Tibial nerve (tissue), 4 donors: ENCODE results near the gene DGLUCY. TPM values are rescaled to one million over a fixed set of nuclear protein-coding genes. Genes with fewer than 3 reads are reported as not detected.
"Not testable (repeated sequence)": the region's sequence is repeated elsewhere in the genome, so short reads cannot be mapped to it uniquely, and the experiment has no call there.

Experiments
- DNase-seq, 2 donors: peaks; one replicate each; pipeline ENCODE4 v3.0.0-alpha.2; 2019; ENCODE audit warnings: low spot score in 2 of 2
- H3K27ac ChIP-seq, 4 donors: fragments of 200-600 bp; sonication (generic) in 3 of 4; one replicate each; pipeline ENCODE4 v1.5.1; 2017 to 2019; ENCODE audit warnings: mild to moderate bottlenecking in 1 of 4
- H3K27me3 ChIP-seq, 2 donors: fragments of 200-600 bp; sonication (generic) in 1 of 2; one replicate each; pipeline versions ENCODE4 v1.5.1 to v1.6.0; 2017 to 2019
- H3K36me3 ChIP-seq, 3 donors: fragments of 200-600 bp; sonication (generic); one replicate each; pipeline ENCODE4 v1.5.1; 2018 to 2019
- H3K4me1 ChIP-seq, 4 donors: fragments of 200-600 bp; sonication (generic) in 3 of 4; one replicate each; pipeline ENCODE4 v1.5.1; 2017 to 2019
- H3K4me3 ChIP-seq, 4 donors: fragments of 200-600 bp; sonication (generic) in 3 of 4; one replicate each; pipeline ENCODE4 v1.5.1; 2017 to 2019; ENCODE audit warnings: mild to moderate bottlenecking in 1 of 4, moderate library complexity in 1 of 4
- H3K9me3 ChIP-seq, 4 donors: fragments of 200-600 bp; sonication (generic) in 3 of 4; one replicate each; pipeline ENCODE4 v1.5.1; 2017 to 2019
- CTCF ChIP-seq, 5 experiments: fragments of 200-600 bp in 3 of 5; fragments of 450-650 bp in 2 of 5; sonication (generic) in 3 of 5; IDR thresholded peaks; one replicate each; pipeline ENCODE4 v1.5.1; 2016 to 2019; ENCODE audit warnings: antibody characterized with exemption in 5 of 5, mild to moderate bottlenecking in 3 of 5, moderate library complexity in 2 of 5
- EP300 ChIP-seq, 2 donors: sonication (generic); formaldehyde crosslinking; IDR thresholded peaks; one replicate each; pipeline ENCODE4 v1.6.1; 2017; ENCODE audit warnings: antibody characterized with exemption in 2 of 2, mild to moderate bottlenecking in 1 of 2
- POLR2A ChIP-seq, 2 donors: fragments of 450-650 bp; IDR thresholded peaks; one replicate each; pipeline ENCODE4 v1.6.1; 2017; ENCODE audit warnings: antibody characterized with exemption in 2 of 2, mild to moderate bottlenecking in 2 of 2, moderate library complexity in 2 of 2
- WGBS, 2 donors: methylation state at CpG; one replicate each; pipeline ENCODE4 v1.1.5; 2018; 5-methylcytosine and 5-hydroxymethylcytosine counted together
- total RNA-seq, 4 donors: library from RNA; depleted of rRNA; stranded (reverse); fragments of >200 nt; gene quantifications; one replicate each; pipeline ENCODE4 v1.1.0, GENCODE V29; 2016

Gene DGLUCY
- total RNA-seq, 4 donors from 2014 or later: 41.6 to 55.5 (median 46.5) TPM

GRCh38 chr14:91075553-91075952 lies 38.3 kb upstream of the DGLUCY start:
- H3K9me3 ChIP-seq: peaks cover 0 to 5% (median 0%) of the 10 kb centered on the region in 4 donors
- no peak overlapping the region for H3K4me3 ChIP-seq
- no peaks in the 10 kb centered on the region for H3K4me1 ChIP-seq
- no peaks in the 10 kb centered on the region for H3K27me3 ChIP-seq
- WGBS, 2 donors: 94 to 97% methylated on average over 5 of the region's 5 CpGs
- TF ChIP-seq EP300 (IDR thresholded peaks at IDR 0.05): no peak
- TF ChIP-seq CTCF (IDR thresholded peaks at IDR 0.05): no peak
- TF ChIP-seq POLR2A (IDR thresholded peaks at IDR 0.05): no peak
- no peak overlapping the region for H3K27ac ChIP-seq
- DNase-seq: no peak
- no peaks in the 10 kb centered on the region for H3K36me3 ChIP-seq

GRCh38 chr14:91078095-91078737 lies 35.7 kb upstream of the DGLUCY start:
- Histone ChIP-seq H3K4me1 (no peaks in the 10 kb centered on the region), H3K4me3 (no peak overlapping the region), H3K27ac (no peak overlapping the region), H3K27me3 (no peaks in the 10 kb centered on the region), H3K36me3 (no peaks in the 10 kb centered on the region), H3K9me3 (no peaks in the 10 kb centered on the region)
- no peak for DNase-seq
- TF ChIP-seq EP300 (IDR thresholded peaks at IDR 0.05): no peak
- TF ChIP-seq CTCF (IDR thresholded peaks at IDR 0.05): no peak
- no peak for TF ChIP-seq POLR2A (IDR thresholded peaks at IDR 0.05)
- 77 to 79% methylated on average over 9 of the region's 9 CpGs for WGBS, 2 donors

GRCh38 chr14:91080071-91080470 lies 33.8 kb upstream of the DGLUCY start:
- TF ChIP-seq EP300 (IDR thresholded peaks at IDR 0.05) (no peak), CTCF (IDR thresholded peaks at IDR 0.05) (no peak), POLR2A (IDR thresholded peaks at IDR 0.05) (no peak)
- Histone ChIP-seq H3K27me3 (no peaks in the 10 kb centered on the region), H3K27ac (no peak overlapping the region), H3K9me3 (no peaks in the 10 kb centered on the region), H3K36me3 (no peaks in the 10 kb centered on the region), H3K4me3 (no peak overlapping the region), H3K4me1 (no peaks in the 10 kb centered on the region)
- WGBS, 2 donors: 96 to 97% methylated on average over 6 of the region's 6 CpGs
- DNase-seq: no peak

- 92 to 94% methylated on average over 3 of the region's 3 CpGs for WGBS, 2 donors
- DNase-seq: no peak
- Histone ChIP-seq H3K4me3 (no peak overlapping the region), H3K9me3 (no peaks in the 10 kb centered on the region), H3K27ac (no peak overlapping the region), H3K36me3 (no peaks in the 10 kb centered on the region), H3K4me1 (no peaks in the 10 kb centered on the region), H3K27me3 (no peaks in the 10 kb centered on the region)
- TF ChIP-seq POLR2A (IDR thresholded peaks at IDR 0.05) (no peak), EP300 (IDR thresholded peaks at IDR 0.05) (no peak), CTCF (IDR thresholded peaks at IDR 0.05) (no peak)
Measured at GRCh38 chr14:91082282-91082681, 31.6 kb upstream of the DGLUCY start.

- no peaks in the 10 kb centered on the region for H3K27me3 ChIP-seq
- H3K4me3 ChIP-seq: no peak overlapping the region
- no peak for DNase-seq
- TF ChIP-seq EP300 (IDR thresholded peaks at IDR 0.05) (no peak), POLR2A (IDR thresholded peaks at IDR 0.05) (no peak), CTCF (IDR thresholded peaks at IDR 0.05) (no peak)
- no peaks in the 10 kb centered on the region for H3K9me3 ChIP-seq
- H3K36me3 ChIP-seq: no peaks in the 10 kb centered on the region
- no peak overlapping the region for H3K27ac ChIP-seq
- H3K4me1 ChIP-seq: no peaks in the 10 kb centered on the region
- WGBS, 2 donors: 27 to 62% methylated on average over 2 of the region's 2 CpGs
Measured at GRCh38 chr14:91084516-91084915, 29.4 kb upstream of the DGLUCY start.

- 76 to 84% methylated on average over 5 of the region's 5 CpGs for WGBS, 2 donors
- not testable (repeated sequence) for DNase-seq
Measured at GRCh38 chr14:91087470-91087869, 26.4 kb upstream of the DGLUCY start.

More at GRCh38 chr14:91087470-91087869, 26.4 kb upstream of the DGLUCY start:
- H3K27ac ChIP-seq, H3K27me3 ChIP-seq, H3K4me3 ChIP-seq, H3K36me3 ChIP-seq, H3K9me3 ChIP-seq, H3K4me1 ChIP-seq: not testable (repeated sequence)
